Measurements from ENCODE around the gene AMIGO1. TPM values are rescaled to one million over a fixed set of nuclear protein-coding genes. Genes with fewer than 3 reads are reported as not detected.

The AMIGO1 gene
- total RNA-seq, 4 donors from 2014 or later: 7.7 to 19.3 (median 14.7) TPM

- H3K27ac ChIP-seq: no peak overlapping the region
- TF ChIP-seq EP300 (IDR thresholded peaks at IDR 0.05) (no peak), POLR2AphosphoS5 (IDR thresholded peaks at IDR 0.05) (no peak), CTCF (IDR thresholded peaks at IDR 0.05) (no peak), POLR2A (IDR thresholded peaks at IDR 0.05) (no peak)
- H3K9me3 ChIP-seq: no peaks in the 10 kb centered on the region
- no peaks in the 10 kb centered on the region for H3K36me3 ChIP-seq
- H3K4me3 ChIP-seq: no peak overlapping the region
- no peaks in the 10 kb centered on the region for H3K27me3 ChIP-seq
- H3K4me1 ChIP-seq: peaks cover 5 to 15% (median 5%) of the 10 kb centered on the region in 3 donors
- ATAC-seq: no peak
- WGBS, 2 donors (ENCODE audit: low coverage in 1 of 2): 78% methylated on average over 5 of the region's 10 CpGs; no CpG with 5 or more reads in 1 of the 2 donors
Observed at GRCh38 chr1:109542657-109543056, 33.1 kb upstream of the AMIGO1 start.

DNA sequence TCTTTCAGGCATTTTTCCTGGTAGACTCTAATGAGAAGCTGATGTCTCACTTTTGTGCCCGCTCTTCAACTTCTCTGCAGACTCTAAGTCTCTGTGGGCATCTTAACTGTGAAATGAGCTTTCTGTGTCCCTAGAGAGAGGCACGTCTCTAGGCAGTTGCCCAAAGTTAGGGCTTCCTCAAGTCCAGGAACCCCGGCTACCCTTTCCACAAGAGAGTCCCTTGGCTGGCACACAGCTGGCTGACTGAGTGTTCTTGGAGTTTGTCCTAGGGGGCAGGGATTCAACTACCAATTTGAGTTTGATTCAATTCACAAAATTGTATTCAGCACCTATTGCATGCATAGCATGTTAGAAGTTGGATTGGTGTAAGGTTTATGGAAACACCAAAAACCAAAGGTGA is 31.6 kb upstream of the AMIGO1 start:
- no peak overlapping the region for H3K27ac ChIP-seq
- H3K27me3 ChIP-seq: no peaks in the 10 kb centered on the region
- no peak for ATAC-seq
- WGBS, 2 donors (ENCODE audit: low coverage in 1 of 2): 78 to 100% methylated on average over 1 to 3 of the region's 3 CpGs
- no peaks in the 10 kb centered on the region for H3K9me3 ChIP-seq
- no peak overlapping the region for H3K4me3 ChIP-seq
- H3K4me1 ChIP-seq: peaks cover 0 to 9% (median 0%) of the 10 kb centered on the region in 3 donors
- no peak for TF ChIP-seq CTCF (IDR thresholded peaks at IDR 0.05)
- TF ChIP-seq EP300 (IDR thresholded peaks at IDR 0.05): no peak
- TF ChIP-seq POLR2AphosphoS5 (IDR thresholded peaks at IDR 0.05): no peak
- TF ChIP-seq POLR2A (IDR thresholded peaks at IDR 0.05): no peak
- H3K36me3 ChIP-seq: no peaks in the 10 kb centered on the region

- no CpG with 5 or more reads among the region's 7 CpGs for WGBS, 2 donors (ENCODE audit: low coverage in 1 of 2)
- no peak for ATAC-seq
- no peak within 1 kb of the TSS for H3K4me3 ChIP-seq
- no peaks in the 10 kb centered on the region for H3K9me3 ChIP-seq
- no peak for TF ChIP-seq POLR2AphosphoS5 (IDR thresholded peaks at IDR 0.05)
- no peak for TF ChIP-seq EP300 (IDR thresholded peaks at IDR 0.05)
- no peak for TF ChIP-seq CTCF (IDR thresholded peaks at IDR 0.05)
- TF ChIP-seq POLR2A (IDR thresholded peaks at IDR 0.05): no peak
- no peak within 1 kb of the TSS for H3K27ac ChIP-seq
- H3K36me3 ChIP-seq: no peaks in the 10 kb centered on the region
- H3K27me3 ChIP-seq: no peaks in the 10 kb centered on the region
- H3K4me1 ChIP-seq: peaks cover 2 to 20% (median 4%) of the 10 kb centered on the region in 3 donors
Observed at GRCh38 chr1:109539676-109540075, 30.1 kb upstream of the AMIGO1 start, which contains the start of gene GPR61. TSS of gene GPR61 (plus strand) at chr1:109539872. CDS start at chr1:109543023, 3,151 bp downstream.

DNA sequence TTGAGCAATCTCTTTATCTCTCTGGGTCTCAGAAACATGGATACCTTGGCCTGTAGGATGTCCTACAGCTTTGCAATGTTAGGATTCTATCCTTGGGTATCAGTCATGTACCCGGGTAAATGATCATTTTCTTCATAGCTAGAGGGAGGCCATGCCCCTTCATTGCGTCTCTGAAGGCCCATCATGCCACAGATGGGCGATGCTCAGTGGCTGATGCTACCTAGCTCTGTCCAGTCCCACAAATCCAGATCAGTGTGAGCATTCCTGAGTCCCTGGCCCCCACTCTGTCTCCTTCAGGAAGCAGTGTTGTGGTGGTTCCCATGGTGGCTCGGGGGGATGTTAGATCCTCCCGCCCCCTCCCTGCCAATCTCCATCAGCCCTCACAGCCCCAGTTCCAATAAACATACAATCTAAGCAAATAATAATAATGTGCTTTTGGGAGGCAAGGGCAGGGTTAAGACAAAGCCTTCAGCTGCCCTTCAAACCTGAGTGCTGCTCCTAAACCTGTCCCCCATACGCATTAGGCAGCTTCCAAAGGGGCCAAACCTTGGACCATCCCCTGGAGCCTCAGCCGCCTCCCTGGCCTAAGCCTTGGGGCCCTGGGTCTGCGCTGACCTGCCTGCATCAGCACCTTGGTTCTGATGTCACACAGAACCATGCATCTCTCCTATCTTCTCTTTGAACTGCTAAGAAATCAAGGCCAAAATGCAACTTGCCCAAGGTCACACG is 29.5 kb upstream of the AMIGO1 start:
- ATAC-seq: no peak
- WGBS, 2 donors (ENCODE audit: low coverage in 1 of 2): 73 to 100% methylated on average over 1 to 2 of the region's 9 CpGs
- Histone ChIP-seq H3K27ac (no peak overlapping the region), H3K4me1 (peaks cover 2 to 20% (median 4%) of the 10 kb centered on the region in 3 donors), H3K9me3 (no peaks in the 10 kb centered on the region), H3K4me3 (no peak overlapping the region), H3K36me3 (no peaks in the 10 kb centered on the region), H3K27me3 (no peaks in the 10 kb centered on the region)
- TF ChIP-seq POLR2AphosphoS5 (IDR thresholded peaks at IDR 0.05): no peak
- TF ChIP-seq POLR2A (IDR thresholded peaks at IDR 0.05): no peak
- no peak for TF ChIP-seq CTCF (IDR thresholded peaks at IDR 0.05)
- TF ChIP-seq EP300 (IDR thresholded peaks at IDR 0.05): no peak
